Activated T-helper 1 cell treated with Interleukin-2 at 50 U/mL for 16 hours (primary cell): ENCODE data around the gene SCAF4.
"Not testable (repeated sequence)": the region's sequence is repeated elsewhere in the genome, so short reads cannot be mapped to it uniquely, and the experiment has no call there.

Experiments
- DNase-seq: peaks from one replicate; pipeline ENCODE4 v3.0.0-alpha.2; 2020; ENCODE audit warnings: low read depth

SCAF4 gene, protein sequence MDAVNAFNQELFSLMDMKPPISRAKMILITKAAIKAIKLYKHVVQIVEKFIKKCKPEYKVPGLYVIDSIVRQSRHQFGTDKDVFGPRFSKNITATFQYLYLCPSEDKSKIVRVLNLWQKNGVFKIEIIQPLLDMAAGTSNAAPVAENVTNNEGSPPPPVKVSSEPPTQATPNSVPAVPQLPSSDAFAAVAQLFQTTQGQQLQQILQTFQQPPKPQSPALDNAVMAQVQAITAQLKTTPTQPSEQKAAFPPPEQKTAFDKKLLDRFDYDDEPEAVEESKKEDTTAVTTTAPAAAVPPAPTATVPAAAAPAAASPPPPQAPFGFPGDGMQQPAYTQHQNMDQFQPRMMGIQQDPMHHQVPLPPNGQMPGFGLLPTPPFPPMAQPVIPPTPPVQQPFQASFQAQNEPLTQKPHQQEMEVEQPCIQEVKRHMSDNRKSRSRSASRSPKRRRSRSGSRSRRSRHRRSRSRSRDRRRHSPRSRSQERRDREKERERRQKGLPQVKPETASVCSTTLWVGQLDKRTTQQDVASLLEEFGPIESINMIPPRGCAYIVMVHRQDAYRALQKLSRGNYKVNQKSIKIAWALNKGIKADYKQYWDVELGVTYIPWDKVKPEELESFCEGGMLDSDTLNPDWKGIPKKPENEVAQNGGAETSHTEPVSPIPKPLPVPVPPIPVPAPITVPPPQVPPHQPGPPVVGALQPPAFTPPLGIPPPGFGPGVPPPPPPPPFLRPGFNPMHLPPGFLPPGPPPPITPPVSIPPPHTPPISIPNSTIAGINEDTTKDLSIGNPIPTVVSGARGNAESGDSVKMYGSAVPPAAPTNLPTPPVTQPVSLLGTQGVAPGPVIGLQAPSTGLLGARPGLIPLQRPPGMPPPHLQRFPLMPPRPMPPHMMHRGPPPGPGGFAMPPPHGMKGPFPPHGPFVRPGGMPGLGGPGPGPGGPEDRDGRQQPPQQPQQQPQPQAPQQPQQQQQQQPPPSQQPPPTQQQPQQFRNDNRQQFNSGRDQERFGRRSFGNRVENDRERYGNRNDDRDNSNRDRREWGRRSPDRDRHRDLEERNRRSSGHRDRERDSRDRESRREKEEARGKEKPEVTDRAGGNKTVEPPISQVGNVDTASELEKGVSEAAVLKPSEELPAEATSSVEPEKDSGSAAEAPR

DNA sequence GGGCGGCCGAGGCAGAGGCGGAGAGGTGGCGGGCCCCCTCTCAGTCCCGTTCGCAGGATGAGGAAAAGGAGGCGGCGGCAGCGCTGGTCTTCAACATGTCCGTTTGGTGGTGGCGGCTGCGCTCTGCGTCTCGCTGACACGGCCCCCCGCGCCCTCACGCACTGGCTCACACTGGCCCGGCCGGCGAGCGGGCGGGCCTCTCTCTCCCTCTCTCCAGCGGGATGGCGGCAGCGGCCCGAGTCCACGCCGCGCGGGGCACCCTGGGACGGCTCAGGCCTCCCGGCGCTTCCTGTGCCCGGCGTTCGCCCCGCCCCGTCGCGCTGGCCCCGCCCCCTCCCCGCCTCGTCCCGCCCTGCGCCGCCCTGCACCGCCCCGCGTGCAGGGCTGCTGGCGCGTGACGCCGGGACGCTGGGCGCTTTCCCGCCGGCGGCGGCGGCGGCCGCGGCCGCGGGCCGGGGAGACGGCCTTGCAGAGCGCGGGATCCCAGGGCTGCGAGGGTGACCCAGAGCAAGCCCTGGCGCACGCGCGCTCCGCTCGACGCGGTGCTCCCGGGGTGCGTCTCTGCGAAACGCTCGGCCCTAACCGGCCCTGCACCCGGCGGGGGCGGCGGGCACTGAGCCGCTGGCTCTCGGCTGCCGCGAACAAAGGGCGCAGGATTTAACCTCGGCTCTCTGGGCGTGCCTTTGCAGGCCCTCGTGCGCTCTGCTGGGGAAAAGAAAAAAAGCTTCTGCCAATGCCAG, at the start of gene SCAF4:
Gene SCAF4, minus strand, starts transcription at position 262 of the 740 bp plus-strand sequence. CDS start 426 bp downstream, outside the sequence.
- peak; percentile 75 for DNase-seq

DNA sequence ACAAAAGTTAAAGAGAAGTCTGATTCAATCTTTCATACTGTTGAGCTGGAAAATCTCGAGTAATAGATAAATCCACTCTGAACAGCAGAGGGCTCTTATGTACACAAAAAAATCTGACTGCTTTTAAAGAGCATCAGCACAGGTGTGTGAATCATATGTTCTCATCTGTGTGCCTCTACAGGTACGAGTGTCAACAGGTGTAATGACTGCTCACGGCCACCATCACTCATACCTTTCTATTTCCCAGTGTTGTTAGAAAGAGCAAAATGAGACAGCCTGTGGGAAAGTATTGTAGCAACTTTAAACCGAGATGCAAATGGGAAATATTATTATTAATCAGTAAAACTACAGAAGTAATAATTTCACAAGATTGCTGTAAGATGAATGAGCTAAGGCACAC, 49.0 kb upstream of the SCAF4 start:
- no peak for DNase-seq

- no peak for DNase-seq
Observed at GRCh38 chr21:31778546-31778945, 46.6 kb upstream of the SCAF4 start.

- no peak for DNase-seq
Observed at GRCh38 chr21:31777857-31778256, 45.9 kb upstream of the SCAF4 start.

DNA sequence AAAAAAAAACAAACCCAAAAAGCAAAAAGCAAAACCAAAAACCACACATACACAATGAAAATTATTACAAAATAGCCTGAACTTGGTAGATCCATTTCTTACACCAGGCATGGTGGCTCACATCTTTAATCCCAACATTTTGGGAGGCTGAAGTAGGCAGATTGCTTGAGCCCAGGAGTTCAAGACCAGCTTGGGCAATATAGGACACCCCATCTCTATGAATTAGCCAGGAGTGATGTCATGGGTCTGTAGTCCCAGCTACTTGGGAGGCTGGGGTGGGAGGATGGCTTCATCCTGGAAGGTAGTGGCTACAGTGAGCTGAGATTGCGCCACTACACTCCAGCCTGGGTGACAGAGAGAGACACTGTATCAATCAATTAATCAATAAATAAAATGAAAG, 42.1 kb upstream of the SCAF4 start:
- no peak for DNase-seq

DNA sequence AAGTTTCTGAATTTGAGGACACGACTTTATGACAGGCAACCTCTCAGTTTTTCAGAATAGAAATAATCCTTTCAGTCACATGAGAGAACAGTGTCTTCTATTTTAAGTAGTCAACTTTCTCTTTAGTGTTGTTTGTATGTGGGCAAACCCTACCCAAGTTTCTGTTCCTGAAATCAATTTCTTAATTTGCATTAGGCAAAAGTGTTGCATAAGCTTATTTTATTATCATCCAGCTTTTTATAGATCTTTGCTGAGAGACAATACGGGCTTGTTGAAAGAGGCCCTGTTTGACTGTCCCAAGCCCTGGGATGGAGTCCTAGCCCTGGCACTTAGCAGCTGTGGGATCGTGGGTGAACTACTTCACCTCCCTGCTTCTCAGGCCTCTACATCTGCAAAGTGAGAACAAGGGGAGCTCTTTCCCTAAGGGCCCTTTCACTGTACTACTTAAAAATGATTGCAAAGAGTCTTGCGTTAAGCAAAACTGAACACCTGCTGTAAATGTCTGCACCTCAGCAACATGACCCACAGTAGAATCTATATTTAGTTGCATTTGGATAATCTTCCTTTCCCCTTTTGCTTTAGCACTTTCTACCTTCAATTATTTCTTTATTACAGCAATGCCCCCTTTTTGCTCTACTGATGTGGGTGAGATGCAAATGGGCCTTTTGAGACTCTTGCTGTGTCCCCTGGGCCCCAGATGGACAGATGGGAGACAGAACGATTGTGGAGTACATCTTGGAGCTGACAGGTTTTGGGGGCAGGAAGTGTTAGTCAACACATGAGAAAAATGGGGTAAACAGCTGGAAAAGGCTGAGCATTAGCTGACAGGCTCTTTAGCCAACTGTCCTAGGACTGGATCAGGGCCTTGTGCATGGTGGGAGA, 41.0 kb upstream of the SCAF4 start:
- no peak for DNase-seq

DNA sequence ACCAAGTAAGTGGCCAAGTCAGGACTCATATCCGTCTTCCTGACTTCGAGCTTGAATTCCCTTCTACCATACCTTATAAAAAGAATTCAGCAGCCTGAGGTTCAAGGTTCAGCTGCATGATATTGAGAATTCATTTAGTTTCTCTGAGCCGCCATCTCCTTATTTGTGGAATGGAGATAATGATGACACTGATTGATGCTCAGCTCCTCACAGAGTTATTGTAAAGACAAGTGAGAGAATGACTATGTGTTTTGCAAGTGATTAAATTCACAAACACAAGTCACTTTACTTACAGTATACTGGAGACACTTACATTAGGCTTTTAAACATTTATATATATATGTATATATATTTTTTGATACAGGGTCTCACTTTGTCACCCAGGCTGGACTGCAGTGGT, 39.8 kb upstream of the SCAF4 start:
- no peak for DNase-seq

GRCh38 chr21:31768710-31769109, 36.8 kb upstream of the SCAF4 start:
- DNase-seq = no peak

DNA sequence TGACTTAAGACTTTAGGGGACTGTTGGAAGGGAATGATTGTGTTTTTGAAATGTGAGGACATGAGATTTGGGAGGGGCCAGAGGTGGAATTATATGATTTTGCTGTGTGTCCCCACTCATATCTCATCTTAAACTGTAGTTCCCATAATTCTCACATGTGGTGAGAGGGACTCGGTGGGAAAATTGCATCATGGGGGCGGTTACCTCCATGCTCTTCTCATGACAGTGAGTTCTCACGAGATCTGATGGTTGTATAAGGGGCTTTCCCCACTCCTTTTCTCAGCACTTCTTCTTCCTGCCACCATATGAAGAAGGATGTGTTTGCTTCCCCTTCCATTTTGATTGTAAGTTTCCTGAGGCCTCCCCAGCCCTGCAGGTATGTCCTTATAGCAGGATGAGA, 35.0 kb upstream of the SCAF4 start:
- DNase-seq = no peak

DNA sequence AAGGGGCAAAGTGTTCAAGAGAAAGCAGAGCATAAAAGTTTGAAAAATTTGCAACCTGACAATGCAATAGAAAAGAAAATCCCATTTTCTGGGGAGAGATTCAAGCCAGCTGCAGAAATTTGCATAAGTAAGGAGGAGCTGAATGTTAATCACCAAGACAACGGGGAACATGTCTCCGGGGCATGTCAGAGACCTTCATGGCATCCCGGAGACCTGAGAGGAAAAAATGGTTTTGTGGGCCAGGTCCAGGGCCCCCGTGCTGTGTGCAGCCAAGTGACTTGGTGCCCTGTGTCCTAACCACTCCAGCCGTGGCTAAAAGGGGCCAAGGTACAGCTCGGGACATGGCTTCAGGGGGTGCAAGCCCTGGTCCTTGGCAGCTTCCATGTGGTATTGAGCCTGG, 33.9 kb upstream of the SCAF4 start:
- DNase-seq = not testable (repeated sequence)

DNA sequence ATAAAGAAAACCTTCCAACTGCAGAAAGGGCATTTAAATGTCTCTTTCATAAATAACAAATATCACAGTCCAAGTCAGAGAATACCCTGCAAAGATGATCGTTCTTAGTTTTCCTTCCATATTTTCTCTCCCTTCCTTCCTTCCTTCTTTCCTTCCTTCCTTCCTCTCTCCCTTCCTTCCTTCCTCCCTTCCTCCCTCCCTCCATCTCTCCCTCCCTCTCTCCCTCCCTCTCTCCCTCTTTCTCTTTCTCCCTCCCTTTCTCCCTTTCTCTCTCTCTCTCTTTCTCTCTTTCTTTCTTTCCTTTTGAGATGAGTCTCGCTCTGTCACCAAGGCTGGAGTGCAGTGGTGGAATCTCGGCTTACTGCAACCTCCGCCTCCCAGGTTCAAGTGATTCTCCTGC, 29.0 kb upstream of the SCAF4 start:
- no peak for DNase-seq

DNA sequence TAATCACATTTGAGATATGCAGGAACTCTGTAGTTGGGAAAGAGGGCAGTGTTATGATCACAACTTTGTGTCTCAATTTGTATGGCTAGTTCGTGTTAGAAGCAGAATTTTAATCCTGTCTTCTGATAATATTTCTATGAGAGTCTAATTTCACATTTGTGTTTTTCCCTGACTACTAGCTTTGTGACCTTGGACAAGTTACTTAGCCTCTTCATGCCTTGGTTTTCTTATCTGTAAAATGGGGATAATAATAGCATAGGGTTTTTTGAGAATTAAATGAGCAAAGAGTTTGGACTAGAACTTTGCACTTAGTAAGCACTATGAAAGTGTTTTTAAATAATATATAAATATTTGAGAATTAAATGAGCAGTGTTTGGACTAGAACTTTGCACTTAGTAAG, 24.9 kb upstream of the SCAF4 start:
- no peak for DNase-seq

DNA sequence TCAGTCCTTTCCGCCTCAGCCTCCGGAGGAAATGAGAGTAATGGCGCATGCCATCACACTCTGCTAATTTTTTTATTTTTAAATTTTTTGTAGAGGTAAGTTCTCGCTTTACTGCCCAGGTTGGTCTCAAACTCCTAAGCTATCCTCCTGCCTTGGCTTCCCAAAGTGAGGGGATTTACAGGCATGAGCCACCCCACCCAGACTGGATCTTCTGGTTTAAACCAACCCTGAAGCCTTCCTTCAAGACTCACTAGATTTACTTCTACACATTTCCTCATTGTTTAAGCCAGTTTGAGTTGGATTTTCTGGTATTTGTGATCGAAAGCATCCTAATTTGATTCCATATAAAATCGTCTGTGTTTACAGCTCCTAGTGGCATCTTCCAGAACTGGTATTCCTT, 23.1 kb upstream of the SCAF4 start:
- DNase-seq = no peak

DNA sequence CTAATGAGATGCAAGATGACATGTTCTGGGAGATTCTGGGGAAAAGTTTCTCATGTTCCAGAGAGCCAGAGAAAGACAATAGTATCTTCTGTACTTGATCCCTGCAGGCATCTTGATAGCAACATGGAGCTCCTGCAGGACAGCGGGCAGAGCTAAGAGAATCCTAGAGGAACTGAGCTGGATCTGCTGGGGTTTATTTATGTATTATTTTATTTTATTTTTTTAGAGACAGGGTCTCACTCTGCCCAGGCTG, 22.7 kb upstream of the SCAF4 start:
- DNase-seq = no peak

GRCh38 chr21:31753949-31754707, 22.2 kb upstream of the SCAF4 start:
- no peak for DNase-seq

GRCh38 chr21:31752967-31753366, 21.0 kb upstream of the SCAF4 start:
- no peak for DNase-seq

DNA sequence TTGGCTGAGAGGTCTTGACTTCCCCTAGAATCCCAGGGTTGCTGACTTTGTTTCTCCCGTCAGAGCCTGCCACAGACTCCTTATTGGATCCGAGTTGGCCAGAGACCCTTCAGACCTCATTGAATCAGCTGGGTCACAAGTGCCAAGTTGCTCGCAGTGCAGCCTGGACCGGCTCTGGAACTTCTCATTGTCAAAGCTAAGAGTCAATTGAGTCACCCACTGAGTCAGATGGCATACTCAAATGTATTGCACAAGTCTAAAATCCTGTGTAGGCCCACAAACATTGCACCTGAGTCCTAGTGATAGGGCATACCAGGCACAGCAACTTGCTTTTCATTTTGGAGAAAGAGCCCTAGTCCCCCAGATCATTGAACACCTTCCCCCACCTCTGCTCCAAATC, 20.4 kb upstream of the SCAF4 start:
- DNase-seq = no peak

DNA sequence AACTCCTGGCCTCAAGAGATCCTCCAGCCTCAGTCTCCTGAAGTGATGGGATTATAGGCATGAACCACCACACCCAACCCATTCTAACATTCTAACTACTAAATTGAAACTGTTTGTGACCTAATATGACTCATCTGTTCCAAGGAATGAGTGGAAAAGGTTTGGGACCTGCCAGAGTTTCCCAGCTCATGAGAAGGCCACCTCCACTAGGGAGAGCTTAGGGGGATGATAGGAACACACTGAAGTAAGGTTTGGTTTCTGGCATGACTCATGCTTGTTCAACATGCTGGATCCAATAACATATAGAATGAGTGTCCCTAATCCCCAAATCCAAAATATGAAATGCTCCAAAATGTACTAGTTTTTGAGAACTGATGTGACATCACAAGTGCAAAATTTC, 18.9 kb upstream of the SCAF4 start:
- no peak for DNase-seq

DNA sequence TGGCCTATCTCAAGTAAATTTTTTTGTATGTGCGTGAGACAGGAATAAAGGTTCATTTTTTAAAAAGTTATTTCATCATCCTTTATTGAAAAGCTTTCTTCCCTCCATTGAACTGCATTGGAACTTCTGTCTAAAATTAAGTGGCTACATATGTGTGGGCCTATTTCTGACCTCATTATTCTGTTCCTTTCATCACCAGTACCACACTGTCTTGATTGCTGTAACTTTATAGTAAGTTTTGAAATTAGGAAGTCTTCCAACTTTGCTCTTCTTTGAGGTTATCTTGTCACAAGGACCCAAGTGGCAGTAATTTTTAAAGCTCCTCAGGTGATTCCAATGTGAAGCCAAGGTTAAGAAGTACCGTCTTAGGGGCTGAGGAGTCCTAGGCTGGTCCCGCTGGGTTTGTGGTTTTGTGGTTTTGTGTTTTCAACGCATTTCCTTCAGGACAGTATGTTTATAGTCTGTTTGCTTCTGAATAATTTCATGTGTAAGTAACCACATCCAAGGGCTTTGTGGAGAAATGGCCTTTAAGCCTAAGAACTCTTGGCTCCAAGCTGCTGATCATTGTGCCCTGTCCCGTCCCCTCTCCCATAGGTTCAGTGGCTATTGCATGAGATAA, 12.4 kb upstream of the SCAF4 start:
- DNase-seq = no peak

GRCh38 chr21:31743712-31744111, 11.8 kb upstream of the SCAF4 start:
- no peak for DNase-seq
